ENCODE measurements around the gene GRB2. TPM values are rescaled to one million over a fixed set of nuclear protein-coding genes. Genes with fewer than 3 reads are reported as not detected.
A peak's percentile ranks its signal among the peaks of the same experiment; 100 is the strongest.

GRB2 gene
- total and polyA plus RNA-seq, 2 donors = 63.1 to 93.9 TPM

DNA sequence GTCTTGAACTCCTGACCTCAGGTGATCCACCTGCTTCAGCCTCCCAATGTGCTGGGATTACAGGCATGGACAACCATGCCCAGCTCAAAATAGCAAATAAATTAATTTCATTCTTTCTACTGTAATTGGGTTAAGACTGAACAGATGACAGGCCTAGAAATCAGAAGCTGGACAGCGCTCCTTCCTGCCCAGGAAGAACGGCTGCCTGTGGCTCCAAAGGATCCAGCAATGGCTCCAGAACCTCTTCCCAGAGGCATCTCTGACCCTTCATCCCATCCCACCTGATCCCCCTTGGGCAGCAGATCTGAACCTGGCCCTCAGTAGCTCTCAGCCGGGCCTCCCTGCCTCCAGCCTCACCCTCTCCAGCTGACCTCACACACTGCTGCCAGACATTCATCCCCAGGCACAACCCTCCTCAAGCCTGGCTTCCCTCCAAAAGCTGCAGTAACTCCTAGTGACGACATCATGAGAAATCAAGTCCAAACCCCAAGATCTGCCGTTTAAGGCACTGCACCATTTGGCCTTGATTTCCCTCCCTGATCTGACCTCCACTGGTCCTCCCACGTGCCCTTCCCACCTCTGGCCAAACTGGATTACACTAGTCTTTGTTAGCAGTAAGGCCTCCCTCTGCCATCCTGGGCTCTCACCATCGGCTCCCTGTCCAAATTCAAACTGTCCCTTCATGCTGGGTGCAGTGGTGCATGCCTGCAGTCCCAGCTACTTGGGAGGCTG lies 131.3 kb downstream of the GRB2 start:
- no peak overlapping the region for H3K4me3 ChIP-seq (ENCODE audit: low read depth, low read length)
- 66% methylated on average over 7 of the region's 7 CpGs for WGBS
- no peaks in the 10 kb centered on the region for H3K4me1 ChIP-seq (ENCODE audit: insufficient read depth)
- no peaks in the 10 kb centered on the region for H3K36me3 ChIP-seq (ENCODE audit: insufficient read depth)
- H3K27ac ChIP-seq (ENCODE audit: low read depth) = no peak overlapping the region
- no peak for DNase-seq (ENCODE audit: extremely low spot score)

DNA sequence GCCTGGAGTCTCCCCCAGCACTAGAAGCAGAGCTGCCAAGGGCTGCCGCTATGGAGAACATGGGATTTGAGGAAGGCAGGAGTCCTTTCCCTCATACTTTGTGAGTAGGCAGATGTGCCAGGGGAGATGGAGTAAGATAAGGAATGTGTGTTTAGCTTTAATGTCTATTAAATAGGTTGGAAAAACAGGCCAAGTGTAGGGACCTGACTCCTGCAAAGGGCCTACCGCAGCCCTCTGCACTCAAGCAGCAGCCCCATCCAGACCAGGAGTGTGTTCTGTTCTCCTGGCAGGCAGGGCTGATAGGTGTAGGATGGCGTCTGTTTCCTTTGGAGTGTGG lies 132.7 kb downstream of the GRB2 start:
- Histone ChIP-seq H3K4me1 (ENCODE audit: insufficient read depth) (no peaks in the 10 kb centered on the region), H3K4me3 (ENCODE audit: low read depth, low read length) (no peak overlapping the region), H3K36me3 (ENCODE audit: insufficient read depth) (no peaks in the 10 kb centered on the region), H3K27ac (ENCODE audit: low read depth) (no peak overlapping the region)
- WGBS = 54% methylated on average over 3 of the region's 3 CpGs
- no peak for DNase-seq (ENCODE audit: extremely low spot score)

DNA sequence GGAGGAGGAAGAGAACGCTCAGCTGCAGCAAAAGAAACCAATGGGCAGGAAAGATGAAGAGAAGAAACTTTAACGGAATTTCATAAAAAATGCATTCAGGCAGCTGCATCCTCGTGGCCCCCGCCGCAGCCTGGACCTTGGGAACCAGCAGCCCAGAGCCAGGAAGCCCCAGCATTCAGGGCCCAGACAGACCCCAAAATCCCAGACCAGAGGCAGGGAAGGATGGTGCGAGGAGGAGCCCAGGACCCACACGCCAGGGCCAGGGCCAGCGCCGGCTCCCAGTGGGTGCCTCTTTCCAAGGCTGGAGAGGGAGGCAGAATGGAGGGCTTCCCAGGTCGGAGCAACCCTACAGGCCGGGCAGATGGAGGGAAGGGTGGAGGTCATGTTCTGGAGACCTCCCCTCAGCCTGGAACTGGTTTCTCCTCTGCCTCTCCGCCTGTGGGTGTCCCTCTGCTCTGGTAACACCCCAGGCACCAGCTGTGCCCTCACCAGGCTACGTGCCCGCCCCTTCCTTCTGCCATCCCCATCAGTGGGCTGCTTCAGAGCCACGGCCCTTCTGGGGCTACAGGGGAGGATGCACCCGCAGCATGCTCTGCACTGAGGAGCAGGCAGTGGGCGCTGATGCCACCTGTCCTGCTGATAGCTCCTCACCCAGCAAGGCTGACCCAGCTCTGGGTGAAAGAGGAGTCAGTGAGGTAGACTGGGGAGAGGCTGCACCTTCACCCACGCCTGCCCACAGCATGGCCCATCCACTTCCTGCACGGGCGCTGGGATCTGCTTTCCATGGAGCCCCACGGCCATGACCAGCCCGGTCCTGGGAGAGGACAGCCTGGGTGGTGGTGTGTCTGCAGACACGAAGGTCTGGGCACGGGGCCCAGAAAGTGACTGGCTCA lies 133.3 kb downstream of the GRB2 start:
- DNase-seq (ENCODE audit: extremely low spot score) = no peak
- no peaks in the 10 kb centered on the region for H3K36me3 ChIP-seq (ENCODE audit: insufficient read depth)
- peak overlapping the region; percentile 80 for H3K4me3 ChIP-seq (ENCODE audit: low read depth, low read length)
- H3K4me1 ChIP-seq (ENCODE audit: insufficient read depth) = no peaks in the 10 kb centered on the region
- H3K27ac ChIP-seq (ENCODE audit: low read depth) = no peak overlapping the region
- 46% methylated on average over 24 of the region's 24 CpGs for WGBS

DNA sequence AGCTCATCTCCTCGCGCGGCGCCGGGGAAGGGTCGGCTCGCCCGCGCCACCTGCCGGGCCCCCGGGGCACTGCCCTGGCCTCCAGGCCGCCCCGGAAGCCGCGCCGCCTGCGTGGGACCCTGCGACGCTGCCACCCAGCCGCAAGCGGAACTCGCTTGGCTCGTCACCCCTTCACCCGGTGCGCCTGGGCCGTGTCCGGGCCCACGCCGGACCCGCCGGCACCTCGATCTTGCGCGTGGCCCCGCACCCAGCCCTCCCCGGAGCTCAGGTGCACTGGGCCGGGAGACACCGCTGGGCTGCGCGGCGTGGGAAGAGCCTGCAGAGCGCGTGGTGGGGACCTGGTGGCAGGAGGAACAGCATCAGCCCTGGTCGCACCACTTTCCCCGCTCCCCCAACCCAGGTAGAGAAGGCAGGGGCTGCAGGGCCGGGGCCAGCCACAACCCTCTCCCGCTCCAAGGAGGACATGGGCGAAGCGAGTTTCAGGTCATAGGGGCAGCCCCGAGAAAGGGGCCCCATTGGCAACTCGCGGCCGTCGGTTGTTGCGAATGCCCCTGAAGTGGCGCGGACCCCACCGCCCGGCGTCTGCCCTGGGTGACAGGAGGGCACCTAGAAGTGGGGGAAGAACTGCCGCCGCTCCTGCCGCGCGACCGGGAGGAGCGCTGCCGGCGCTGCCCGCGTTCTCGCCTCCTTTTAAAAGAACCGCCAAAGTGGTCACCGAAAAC lies 134.1 kb downstream of the GRB2 start:
- no peak for DNase-seq (ENCODE audit: extremely low spot score)
- H3K4me1 ChIP-seq (ENCODE audit: insufficient read depth) = no peaks in the 10 kb centered on the region
- peak overlapping the region; percentile 31 for H3K27ac ChIP-seq (ENCODE audit: low read depth)
- WGBS = under 1% methylated on average over 74 of the region's 74 CpGs
- H3K4me3 ChIP-seq (ENCODE audit: low read depth, low read length) = peak overlapping the region; percentile 80
- H3K36me3 ChIP-seq (ENCODE audit: insufficient read depth) = no peaks in the 10 kb centered on the region

DNA sequence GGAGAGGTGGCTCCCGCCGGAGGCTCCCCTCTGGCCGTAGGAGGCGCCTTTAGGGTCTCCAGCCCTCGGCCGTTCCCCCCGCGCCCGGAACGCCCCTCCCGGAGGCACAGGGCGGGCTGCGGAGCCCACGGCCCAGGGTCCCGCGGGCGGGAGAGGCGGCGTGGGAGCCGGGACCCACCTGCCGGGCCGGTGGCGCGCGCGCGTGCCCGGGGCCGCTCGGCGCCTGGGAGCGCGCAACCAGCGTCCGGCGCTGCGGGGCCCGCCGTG lies 134.6 kb downstream of the GRB2 start, which contains the start of gene MIF4GD:
TSS of gene MIF4GD (minus strand) at position 266 of the 267 bp plus-strand sequence. CDS start 1,036 bp downstream, outside the sequence.
- WGBS = under 1% methylated on average over 39 of the region's 39 CpGs
- H3K36me3 ChIP-seq (ENCODE audit: insufficient read depth) = no peaks in the 10 kb centered on the region
- peak within 1 kb of the TSS; percentile 80 for H3K4me3 ChIP-seq (ENCODE audit: low read depth, low read length)
- peak within 1 kb of the TSS; percentile 76 for H3K27ac ChIP-seq (ENCODE audit: low read depth)
- H3K4me1 ChIP-seq (ENCODE audit: insufficient read depth) = no peaks in the 10 kb centered on the region
- no peak for DNase-seq (ENCODE audit: extremely low spot score)

DNA sequence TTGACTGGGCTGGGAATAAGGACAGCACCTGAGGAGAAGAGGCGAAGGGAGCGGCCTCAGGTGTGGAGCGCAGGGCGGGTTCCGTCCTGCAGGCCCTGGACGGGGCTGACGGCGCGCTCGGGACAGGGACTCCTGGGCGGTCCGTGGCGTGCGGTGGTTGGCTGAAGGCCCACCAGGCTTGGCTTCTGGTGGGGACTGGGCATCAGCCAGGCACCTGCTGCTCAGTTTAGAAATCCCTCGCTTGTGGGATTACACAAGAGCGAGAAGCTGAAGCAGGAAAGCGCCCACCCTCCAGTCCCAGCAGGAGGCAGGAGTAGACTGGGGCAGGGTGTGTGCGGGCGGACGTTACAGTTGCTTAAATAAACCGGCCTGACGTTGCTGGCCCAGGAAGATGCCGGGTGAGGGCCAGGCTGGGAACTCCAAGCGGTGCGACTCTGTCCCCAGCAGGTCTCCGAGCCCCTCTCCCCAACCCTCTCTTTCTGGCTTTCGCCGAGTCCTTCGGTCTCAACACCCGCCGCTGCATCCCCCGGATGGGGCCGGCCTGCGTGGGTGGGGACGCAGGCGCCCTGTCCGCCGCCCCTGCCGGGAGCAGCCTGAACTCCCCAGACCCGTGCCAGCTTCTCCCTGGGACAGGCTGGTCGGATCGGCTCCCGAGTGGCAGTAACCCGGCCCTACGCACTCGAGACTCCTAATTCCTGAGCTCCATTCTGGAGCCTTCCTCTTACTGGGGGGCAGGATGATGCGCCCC lies 135.1 kb downstream of the GRB2 start:
- H3K4me1 ChIP-seq (ENCODE audit: insufficient read depth) = no peaks in the 10 kb centered on the region
- peak overlapping the region; percentile 76 for H3K27ac ChIP-seq (ENCODE audit: low read depth)
- 1% methylated on average over 47 of the region's 47 CpGs for WGBS
- peak; percentile 31 for DNase-seq (ENCODE audit: extremely low spot score)
- peak overlapping the region; percentile 80 for H3K4me3 ChIP-seq (ENCODE audit: low read depth, low read length)
- peaks cover 5% of the 10 kb centered on the region for H3K36me3 ChIP-seq (ENCODE audit: insufficient read depth)

DNA sequence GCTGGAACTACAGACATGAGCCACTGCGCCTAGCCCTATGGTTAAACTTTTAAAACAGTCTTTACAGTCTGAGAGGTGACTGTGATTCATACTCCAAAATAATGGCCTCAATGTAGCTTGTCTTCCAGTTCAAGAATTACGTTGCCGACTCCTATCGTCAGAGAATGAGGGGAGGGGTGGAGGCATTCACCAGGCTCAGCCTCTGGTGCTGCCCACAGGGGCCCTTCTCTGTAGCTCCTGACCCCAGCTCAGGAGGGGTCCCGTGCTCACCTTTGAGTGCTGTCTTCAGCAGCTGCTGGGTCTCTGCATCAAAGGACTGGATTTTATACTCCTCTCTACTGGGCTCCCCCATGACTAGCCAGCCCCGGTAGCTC lies 135.6 kb downstream of the GRB2 start:
- Histone ChIP-seq H3K27ac (ENCODE audit: low read depth) (no peak overlapping the region), H3K36me3 (ENCODE audit: insufficient read depth) (peaks cover 5% of the 10 kb centered on the region), H3K4me1 (ENCODE audit: insufficient read depth) (no peaks in the 10 kb centered on the region), H3K4me3 (ENCODE audit: low read depth, low read length) (no peak overlapping the region)
- no peak for DNase-seq (ENCODE audit: extremely low spot score)
- 24% methylated on average over 6 of the region's 6 CpGs for WGBS

Small RNA genes lying within 50 kb of the gene (small RNA-seq; reads per million reads assigned to genes)
- gene MIR3678 (not detected), gene RF00019 (not detected), gene RNU6-938P (not detected)

Other genes starting within 250 kb of the GRB2 start
- gene SUMO2, start 222.7 kb downstream of the GRB2 start, total RNA-seq = 150 TPM
- 98.3 TPM for gene SUMO2, start 222.7 kb downstream of the GRB2 start, polyA plus RNA-seq
- 36.6 TPM for gene NUP85, start 200.0 kb downstream of the GRB2 start, total RNA-seq
- 40.2 TPM for gene NUP85, start 200.0 kb downstream of the GRB2 start, polyA plus RNA-seq
- gene GGA3, start 144.1 kb downstream of the GRB2 start, total RNA-seq = 15.5 TPM
- gene GGA3, start 144.1 kb downstream of the GRB2 start, polyA plus RNA-seq = 29.7 TPM
- 27.0 TPM for gene MRPS7, start 143.8 kb downstream of the GRB2 start, total RNA-seq
- gene MRPS7, start 143.8 kb downstream of the GRB2 start, polyA plus RNA-seq = 51.8 TPM
- 9.0 TPM for gene MIF4GD, start 134.4 kb downstream of the GRB2 start, total RNA-seq
- gene MIF4GD, start 134.4 kb downstream of the GRB2 start, polyA plus RNA-seq = 42.9 TPM
- 5.2 TPM for gene SLC25A19, start 116.2 kb downstream of the GRB2 start, total RNA-seq
- 10.1 TPM for gene SLC25A19, start 116.2 kb downstream of the GRB2 start, polyA plus RNA-seq
- gene TMEM94, start 51.0 kb upstream of the GRB2 start, total RNA-seq = 24.9 TPM
- gene TMEM94, start 51.0 kb upstream of the GRB2 start, polyA plus RNA-seq = 45.8 TPM
- gene CASKIN2, start 109.9 kb upstream of the GRB2 start, total RNA-seq = 11.1 TPM
- 29.1 TPM for gene CASKIN2, start 109.9 kb upstream of the GRB2 start, polyA plus RNA-seq
- 10.9 TPM for gene TSEN54, start 110.8 kb upstream of the GRB2 start, total RNA-seq
- 20.4 TPM for gene TSEN54, start 110.8 kb upstream of the GRB2 start, polyA plus RNA-seq
- gene LLGL2, start 120.0 kb upstream of the GRB2 start, total RNA-seq = 10.6 TPM
- 15.1 TPM for gene LLGL2, start 120.0 kb upstream of the GRB2 start, polyA plus RNA-seq
- 108 TPM for gene MYO15B, start 182.1 kb upstream of the GRB2 start, total RNA-seq
- gene MYO15B, start 182.1 kb upstream of the GRB2 start, polyA plus RNA-seq = 78.1 TPM
- gene SMIM5, start 227.8 kb upstream of the GRB2 start, total RNA-seq = 4.0 TPM
- 3.6 TPM for gene SMIM5, start 227.8 kb upstream of the GRB2 start, polyA plus RNA-seq